NCI-H2196 (cell line): ENCODE measurements around the gene PCDHGA8.
"Not testable (repeated sequence)": the region's sequence is repeated elsewhere in the genome, so short reads cannot be mapped to it uniquely, and the experiment has no call there.

Experiments
- DNase-seq: peaks from one replicate; lab custom pipeline; 2025; ENCODE audit not compliant: unreplicated experiment; lab: John Stamatoyannopoulos, UW

PCDHGA8 gene

DNA sequence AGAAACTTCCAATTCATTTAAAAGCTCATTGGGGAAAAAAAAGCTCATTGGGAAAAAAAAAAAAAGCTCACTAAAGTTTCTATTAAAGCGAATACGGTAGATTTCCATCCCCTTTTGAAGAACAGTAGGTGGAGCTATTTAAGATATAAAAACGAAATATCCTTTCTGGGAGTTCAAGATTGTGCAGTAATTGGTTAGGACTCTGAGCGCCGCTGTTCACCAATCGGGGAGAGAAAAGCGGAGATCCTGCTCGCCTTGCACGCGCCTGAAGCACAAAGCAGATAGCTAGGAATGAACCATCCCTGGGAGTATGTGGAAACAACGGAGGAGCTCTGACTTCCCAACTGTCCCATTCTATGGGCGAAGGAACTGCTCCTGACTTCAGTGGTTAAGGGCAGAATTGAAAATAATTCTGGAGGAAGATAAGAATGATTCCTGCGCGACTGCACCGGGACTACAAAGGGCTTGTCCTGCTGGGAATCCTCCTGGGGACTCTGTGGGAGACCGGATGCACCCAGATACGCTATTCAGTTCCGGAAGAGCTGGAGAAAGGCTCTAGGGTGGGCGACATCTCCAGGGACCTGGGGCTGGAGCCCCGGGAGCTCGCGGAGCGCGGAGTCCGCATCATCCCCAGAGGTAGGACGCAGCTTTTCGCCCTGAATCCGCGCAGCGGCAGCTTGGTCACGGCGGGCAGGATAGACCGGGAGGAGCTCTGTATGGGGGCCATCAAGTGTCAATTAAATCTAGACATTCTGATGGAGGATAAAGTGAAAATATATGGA, 38.1 kb downstream of the PCDHGA8 start, which contains the start of gene PCDHGA12:
PCDHGA12 (plus strand) TSS at position 176 of the 782 bp plus-strand sequence; CDS start at position 429, 253 bp downstream.
- DNase-seq, result no peak

DNA sequence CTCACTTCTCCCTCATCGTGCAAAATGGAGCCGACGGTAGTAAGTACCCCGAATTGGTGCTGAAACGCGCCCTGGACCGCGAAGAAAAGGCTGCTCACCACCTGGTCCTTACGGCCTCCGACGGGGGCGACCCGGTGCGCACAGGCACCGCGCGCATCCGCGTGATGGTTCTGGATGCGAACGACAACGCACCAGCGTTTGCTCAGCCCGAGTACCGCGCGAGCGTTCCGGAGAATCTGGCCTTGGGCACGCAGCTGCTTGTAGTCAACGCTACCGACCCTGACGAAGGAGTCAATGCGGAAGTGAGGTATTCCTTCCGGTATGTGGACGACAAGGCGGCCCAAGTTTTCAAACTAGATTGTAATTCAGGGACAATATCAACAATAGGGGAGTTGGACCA, 38.9 kb downstream of the PCDHGA8 start:
- no peak for DNase-seq

DNA sequence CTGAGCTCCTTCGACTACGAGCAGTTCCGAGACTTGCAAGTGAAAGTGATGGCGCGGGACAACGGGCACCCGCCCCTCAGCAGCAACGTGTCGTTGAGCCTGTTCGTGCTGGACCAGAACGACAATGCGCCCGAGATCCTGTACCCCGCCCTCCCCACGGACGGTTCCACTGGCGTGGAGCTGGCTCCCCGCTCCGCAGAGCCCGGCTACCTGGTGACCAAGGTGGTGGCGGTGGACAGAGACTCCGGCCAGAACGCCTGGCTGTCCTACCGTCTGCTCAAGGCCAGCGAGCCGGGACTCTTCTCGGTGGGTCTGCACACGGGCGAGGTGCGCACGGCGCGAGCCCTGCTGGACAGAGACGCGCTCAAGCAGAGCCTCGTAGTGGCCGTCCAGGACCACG, 39.9 kb downstream of the PCDHGA8 start:
- not testable (repeated sequence) for DNase-seq

- not testable (repeated sequence) for DNase-seq
Observed at GRCh38 chr5:141432726-141433125, 40.3 kb downstream of the PCDHGA8 start.

DNA sequence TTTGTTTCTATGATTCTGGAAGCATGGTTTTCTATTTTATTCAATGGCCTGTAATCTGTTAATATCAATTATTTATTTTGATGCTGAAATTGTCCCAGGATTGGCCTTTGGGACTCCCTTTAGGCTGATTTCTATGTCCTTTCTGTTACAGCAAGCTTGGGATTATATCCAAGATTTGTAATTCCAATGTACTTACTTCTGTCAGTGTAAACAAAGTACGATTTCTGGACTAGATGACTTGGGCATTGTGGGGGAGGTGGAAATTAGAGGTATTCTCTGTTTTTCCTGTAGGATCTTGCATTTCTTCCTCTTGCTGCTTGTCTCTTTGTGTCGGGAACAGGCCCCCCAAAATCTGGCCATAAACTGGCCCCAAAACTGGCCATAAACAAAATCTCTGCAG, 41.6 kb downstream of the PCDHGA8 start:
- DNase-seq, result no peak

DNA sequence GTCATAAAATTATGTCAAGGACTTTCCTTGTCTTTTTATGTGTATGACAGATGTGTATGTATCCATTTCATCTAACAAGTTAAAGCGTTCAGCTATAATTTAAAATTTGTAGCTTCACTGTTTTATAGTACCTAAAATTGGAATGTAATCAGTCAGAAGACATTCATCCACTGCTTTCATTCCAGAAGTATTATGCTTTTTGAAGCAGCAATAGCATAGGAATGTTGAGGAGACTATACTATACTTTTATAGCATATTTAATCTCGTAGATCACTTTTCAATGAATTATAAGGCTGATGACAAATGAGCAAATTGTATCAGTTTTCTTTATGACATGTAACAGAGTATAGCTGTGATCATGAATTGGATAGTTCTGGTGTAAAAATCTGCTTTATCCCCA, 44.8 kb downstream of the PCDHGA8 start:
- DNase-seq, result no peak

DNA sequence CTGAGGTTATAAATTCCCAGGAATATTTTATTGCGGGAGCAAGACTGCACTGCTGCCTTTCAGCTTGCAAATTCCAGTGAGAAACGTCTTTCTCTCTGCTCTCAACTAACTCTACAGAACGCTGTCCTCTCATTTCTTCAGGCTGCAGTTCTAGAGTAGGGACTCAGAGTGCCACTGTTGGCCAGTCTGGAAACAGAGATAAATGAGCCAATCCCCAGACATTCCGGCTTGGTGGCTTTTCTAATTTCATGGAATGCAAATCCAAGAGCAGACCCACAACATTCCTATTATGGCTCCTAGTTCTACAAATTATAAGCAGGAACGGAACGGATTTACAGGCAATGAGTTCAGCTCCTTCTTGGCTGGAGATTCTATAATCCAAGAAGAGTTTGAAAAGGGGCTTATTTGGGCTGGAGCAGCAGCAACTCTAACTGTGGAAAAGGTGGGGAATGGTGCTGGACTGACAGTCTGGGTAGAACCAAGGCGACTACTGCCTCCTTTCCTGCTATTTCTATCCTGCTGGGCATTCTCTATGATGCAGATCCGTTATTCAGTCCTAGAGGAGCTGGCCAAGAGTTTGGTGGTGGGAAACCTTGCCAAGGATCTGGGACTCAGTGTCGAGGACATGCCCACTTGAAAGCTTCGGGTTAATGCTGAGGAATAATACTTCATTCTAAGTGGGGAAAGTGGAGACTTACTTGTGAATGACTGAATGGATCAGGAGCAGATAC, 47.1 kb downstream of the PCDHGA8 start:
- DNase-seq, result no peak

DNA sequence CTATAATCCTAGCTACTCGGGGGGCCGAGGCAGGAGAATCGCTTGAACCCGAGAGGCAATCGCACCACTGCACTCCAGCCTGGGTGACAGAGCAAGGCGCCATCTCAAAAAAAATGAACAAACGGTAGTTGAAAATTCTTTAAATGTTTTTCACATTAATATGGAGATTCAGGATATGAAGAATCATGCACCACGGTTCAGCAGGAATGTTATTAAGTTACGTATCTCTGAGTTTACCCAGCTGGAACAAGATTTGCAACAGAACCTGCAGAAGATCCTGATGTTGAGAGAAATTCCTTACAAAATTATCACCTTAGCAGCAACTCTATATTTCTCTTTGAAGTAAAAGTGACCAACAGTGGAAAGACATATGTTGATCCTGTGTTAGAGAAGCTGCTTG, 47.9 kb downstream of the PCDHGA8 start:
- DNase-seq, result no peak

DNA sequence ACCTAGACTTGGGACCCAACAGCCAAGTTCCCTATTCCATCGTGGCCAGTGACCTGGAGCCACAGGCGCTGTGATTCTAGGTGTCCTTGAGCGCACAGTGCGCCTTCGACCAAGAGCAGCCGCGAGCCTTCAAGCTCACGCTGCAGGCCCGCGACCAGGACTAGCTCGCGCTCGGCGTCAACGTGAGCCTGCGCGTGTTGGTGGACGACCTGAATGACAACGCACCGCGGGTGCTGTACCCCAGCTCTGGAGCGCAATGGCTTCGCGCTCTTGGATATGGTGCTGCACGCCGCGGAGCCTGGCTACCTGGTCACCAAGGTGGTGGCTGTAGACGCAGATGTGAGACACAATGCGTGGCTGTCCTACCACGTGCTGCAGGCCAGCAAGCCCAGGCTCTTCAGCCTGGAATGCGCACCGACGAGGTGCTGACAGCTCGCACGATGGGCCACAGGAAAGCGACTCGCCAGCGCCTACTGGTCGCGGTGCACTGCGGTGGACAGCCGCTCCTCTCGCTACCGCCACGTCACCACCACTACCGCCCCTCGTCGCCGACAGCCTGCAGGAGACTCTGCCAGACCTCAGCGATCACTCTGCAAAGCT, 49.2 kb downstream of the PCDHGA8 start:
- no peak for DNase-seq
